GM18861 (cell line): Measurements from ENCODE around the gene FAM124A.
"Not testable (repeated sequence)": the region's sequence is repeated elsewhere in the genome, so short reads cannot be mapped to it uniquely, and the experiment has no call there.

Experiments used
- ATAC-seq: cut with Tn5 transposase; IDR thresholded peaks from one replicate; pipeline ENCODE4 v1.9.1; 2021; ENCODE audit not compliant: unreplicated experiment

FAM124A gene

DNA sequence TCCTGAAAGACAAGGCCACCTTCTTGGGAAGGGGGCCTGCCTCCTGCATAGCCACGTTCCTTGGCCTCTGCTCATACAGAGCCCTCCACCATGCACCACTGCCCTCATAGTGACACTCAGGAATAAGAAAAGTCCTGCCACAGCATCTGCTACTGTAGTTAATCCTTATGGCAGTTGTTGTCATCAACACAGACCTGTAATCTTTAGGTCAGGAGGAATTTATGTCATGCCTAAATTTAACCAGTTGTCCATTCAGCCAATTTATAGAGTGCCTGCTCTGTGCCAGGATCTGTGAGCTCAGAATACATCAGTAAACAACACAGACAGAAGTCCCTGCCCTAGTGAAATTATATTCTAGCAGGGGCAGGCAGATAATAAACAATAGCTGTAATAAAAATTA lies 44.4 kb downstream of the FAM124A start:
- ATAC-seq, result no peak

DNA sequence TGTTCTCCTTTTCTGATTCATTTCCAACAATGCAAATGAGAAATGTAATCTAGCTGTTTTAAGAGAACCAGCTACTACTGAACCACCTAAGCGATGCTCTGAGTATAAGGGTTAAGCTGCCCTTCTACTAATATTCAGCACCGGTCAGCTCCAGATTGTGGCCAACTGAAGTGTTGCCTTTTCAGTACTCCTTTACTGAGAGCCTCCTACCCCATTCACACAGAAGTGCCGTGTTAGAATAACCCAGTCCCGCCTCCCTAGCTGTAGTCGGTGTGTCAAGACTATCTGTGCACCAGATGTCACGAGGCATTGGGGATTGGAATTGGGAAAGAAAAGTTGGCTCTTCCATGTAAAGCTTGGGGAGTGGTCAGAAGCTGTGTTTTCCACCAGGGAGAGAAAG lies 45.4 kb downstream of the FAM124A start:
- ATAC-seq, result no peak

DNA sequence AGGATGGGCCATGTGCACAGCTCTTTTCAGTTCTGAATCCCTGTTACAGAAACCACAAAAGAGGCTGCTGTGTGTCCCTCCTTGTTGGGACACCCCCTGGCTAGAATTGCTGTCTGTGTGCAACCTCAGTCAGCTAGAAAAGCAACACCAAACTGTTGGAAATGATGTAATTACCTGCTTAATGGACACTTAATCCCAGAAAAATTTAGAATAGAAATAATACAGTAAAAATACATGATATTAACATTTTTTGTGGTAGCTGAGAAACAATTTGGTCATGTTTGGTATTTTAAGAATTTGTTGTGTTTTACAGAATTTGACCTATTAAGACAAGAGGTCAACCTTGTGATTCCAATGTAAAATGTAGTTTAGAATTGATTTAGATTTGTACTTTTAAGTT lies 46.8 kb downstream of the FAM124A start:
- ATAC-seq, result no peak

DNA sequence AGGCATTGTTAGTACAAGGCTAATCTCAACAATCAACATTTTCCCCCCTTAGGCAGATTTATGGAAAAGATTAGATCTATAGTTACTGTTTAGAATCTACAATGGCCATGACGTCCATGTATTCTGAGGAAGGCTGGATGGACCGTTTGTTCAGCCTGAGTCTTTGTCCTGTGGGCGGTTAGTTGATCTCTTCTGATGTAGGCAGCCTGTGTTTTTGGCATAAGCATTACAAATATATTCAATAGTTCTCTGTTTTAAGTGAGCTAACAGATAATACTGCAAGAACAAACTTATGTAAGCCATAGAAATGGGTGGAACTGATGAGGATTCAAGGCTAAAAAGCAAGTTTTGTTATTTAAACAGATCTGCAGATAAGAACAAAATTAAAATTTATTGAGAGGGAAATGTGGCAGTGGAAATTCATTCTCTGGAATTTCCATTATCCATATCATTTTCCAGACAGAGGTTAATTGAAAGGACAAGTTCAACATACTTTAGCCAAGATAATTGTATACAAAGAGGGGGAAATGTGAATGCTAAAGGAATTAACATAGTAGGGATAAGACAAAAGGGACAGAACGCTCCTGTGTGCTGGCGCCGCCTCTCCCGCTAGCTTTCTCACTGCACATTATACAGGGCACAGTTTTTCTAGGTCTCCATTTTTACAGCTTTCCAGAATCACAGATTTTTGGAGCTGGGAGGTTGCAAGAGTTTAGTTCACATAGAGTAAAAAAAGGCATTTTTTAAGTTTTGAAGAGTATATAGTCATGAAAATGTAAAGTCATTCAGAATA lies 48.6 kb downstream of the FAM124A start:
- no peak for ATAC-seq

DNA sequence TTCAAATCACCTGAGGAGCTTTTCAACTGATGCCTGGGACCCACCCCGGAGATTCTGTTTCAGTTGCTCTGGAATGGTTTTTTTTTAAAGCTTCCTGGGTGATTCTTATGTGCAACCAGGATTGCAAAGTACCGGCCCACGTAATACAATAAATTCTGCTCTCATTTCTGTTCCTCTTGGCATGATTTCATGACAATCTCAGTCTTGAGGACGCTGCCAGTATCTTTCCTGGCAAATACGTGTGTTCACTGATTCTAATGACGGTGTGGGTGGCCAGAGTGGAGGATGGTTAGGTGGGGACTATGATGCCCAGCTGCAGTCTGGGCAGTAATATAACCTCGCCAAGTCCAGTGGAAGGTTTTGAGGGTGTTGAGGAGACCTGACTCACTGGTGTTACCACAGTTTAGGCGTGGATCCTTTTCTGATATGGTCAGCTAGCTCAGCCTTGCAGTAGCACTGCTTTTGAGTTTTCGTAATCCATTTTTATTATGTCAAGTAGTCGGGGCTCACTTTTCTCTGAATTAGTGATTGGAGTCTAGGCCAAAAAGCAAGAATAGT lies 49.4 kb downstream of the FAM124A start:
- no peak for ATAC-seq

DNA sequence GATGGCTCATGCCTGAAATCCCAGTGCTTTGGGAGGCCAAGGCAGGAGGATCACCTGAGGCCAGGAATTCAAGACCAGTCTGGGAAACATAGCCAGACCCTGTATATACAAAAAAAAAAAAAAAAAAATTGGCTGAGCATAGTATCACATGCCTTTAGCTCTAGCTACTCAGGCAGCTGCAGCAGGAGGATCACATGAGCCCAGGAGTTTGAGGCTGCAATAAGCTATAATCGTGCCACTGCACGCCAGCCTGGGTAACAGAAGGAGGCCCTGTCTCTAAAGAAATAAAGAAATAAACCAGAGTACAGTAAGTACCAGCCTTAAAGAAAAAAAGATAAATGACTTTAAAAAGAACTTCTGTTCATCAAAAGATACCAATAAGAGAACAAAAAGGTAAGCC lies 52.9 kb downstream of the FAM124A start:
- no peak for ATAC-seq

DNA sequence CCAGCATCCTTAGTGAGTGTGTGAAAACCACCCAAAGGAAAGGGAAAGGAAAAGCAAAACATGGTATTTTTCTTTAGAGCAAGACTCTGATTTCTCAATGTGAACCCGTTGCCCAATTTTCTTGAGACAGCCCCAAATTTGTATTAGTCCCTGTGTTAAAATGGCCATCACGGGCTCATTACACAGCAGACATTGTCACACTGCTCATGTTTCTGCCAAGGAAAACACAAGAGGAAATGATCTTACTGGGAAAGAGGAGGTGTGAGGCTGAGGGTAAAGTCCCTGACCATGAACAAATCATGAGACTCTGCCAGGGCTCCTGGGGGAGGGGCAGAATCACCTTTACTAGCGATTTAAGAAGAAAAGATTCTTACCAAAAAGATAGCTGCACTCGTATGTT lies 54.4 kb downstream of the FAM124A start:
- no peak for ATAC-seq

DNA sequence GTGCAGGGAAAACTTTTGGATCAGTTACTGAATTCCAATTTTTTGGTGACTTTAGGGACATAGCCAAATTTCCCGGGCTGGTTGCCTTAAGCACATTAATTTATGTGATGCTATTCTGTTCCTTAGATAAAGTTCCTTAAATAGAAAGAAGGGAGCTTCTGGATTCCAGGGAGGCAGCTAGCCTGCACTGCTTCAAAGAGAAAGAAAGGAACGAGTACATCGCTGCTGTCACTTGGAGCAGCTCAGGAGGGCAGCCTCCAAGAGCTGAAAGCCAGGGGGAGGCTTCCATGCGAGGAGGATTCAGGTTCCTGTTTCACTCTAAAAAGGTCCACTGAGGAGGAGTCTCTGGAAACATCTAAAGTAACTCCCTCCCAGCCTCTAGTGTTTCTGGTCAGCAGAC lies 55.7 kb downstream of the FAM124A start:
- ATAC-seq, result no peak

DNA sequence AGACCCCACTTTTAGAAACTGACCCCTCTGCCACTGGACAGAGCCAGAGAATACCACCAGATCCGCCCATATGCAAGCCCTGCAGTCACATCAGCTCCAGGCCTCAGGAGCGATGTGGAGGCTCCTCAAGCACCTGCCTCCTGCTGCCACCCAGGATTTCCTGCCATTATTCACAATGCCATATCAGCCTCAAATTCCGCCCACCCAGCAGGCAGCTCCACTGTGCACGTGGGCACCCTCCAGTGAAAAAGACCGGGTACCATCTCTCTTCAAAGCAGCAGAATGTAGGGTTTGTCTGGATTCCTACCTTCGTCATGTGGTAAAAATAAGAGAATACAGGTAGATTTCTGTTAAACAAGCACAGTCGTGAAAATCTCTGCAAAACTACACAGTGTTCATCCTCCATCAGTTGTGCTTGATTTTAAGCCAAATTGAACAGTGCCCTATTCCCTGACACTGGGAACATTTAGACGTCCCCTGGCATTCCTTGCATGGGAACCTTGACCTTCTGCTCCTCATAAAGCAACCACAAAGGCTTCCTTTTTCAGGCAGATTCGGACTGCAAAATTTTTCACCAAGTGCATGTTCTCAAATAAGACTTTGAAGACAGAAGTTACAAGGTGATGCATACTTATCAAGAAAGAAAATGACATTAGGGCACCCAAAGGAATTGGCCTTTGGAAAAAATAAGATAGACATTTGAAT lies 56.4 kb downstream of the FAM124A start:
- ATAC-seq, result no peak

DNA sequence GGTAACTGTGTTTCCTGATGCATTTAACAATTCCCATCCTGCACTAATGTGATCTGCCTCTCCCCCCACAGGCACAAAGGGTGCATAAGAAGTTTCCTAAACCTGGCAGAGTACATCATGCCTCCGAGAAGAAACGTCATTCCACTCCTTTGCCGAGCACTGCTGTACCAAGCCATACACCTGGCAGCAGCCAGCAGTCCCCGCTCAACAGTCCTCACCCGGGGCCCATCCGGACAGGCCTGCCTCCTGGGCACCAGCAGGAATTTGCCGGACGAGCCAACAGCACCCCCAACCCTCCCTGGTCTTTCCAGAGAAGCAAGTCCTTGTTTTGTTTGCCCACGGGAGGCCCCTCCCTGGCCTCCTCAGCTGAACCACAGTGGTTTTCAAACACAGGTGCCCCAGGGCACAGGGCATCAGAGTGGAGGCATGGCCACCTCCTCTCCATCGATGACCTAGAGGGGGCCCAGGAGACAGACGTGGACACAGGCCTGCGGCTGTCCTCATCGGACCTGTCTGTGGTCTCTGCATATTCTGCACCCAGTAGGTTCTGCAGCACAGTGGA lies 58.3 kb downstream of the FAM124A start:
- ATAC-seq, result no peak

DNA sequence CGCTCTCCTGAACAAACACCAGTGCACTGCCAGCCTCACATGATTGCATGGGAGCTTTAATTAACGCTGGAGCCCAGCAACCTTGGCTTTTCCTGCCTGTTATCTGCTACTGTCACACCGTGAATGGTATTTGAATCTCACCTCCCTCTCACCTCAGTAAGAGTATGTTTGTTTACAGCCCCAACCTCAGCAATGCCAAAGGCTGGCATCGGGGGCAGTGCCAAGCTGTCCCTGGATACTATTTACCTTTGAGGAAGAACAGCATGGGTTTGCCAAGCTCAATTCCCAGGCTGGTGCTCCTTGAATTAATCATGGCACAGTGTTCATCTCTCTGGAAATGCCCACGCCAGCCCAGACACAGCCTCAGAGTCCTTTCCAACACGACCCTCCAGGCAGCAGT lies 60.1 kb downstream of the FAM124A start:
- ATAC-seq, result no peak

DNA sequence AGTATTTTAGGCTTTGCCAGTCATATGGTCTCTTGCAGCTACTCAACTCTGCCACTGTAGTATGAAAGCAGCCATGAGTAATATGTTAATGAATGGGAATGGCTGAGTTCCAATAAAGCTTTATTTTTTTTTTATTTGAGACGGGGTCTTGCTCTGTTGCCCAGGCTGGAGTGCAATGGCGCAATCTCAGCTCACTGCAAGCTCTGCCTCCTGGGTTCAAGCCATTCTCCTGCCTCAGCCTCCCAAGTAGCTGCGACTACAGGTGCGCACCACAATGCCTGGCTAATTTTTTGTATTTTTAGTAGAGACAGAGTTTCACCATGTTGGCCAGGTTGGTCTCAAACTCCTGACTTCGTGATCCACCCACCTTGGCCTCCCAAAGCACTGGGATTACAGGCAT lies 60.7 kb downstream of the FAM124A start:
- not testable (repeated sequence) for ATAC-seq

DNA sequence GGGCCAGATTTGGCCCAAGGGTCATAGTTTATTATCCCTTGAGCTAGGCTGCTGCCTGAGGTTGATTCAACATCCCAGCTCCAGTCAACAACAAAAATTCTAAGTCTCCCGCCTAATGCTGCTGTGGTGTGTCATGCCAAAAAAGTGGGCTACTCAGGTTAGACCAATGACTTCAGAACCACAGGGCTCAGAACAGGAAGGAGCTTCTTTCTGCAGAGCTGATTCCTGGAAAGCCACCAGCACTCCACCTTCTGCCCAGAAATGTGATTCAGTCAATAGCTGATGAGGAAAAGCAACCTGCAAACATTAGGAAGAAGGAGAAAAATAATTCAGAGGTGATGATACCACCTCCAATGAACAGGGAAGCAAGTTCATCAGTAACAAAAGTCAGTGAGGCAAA lies 61.2 kb downstream of the FAM124A start:
- ATAC-seq, result no peak

DNA sequence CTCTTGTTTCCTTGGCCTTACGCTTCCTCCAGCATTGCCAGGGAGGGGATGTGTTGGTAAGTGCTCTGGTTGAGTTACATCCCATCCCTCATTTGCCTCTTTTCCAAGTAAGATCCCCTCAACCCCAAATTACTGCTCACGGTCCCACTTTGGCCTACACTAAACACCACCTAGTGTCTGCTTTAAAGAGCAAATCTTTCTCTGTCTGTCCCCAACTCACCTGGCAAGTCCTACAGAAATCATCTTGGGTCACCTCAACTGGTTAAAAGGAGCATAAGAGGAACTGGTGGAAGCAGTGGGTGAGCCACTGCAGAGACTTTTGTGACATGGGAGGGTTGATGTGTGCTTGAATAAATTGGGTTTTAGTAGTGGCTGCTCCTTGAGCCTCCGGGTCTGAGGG lies 62.1 kb downstream of the FAM124A start:
- no peak for ATAC-seq

DNA sequence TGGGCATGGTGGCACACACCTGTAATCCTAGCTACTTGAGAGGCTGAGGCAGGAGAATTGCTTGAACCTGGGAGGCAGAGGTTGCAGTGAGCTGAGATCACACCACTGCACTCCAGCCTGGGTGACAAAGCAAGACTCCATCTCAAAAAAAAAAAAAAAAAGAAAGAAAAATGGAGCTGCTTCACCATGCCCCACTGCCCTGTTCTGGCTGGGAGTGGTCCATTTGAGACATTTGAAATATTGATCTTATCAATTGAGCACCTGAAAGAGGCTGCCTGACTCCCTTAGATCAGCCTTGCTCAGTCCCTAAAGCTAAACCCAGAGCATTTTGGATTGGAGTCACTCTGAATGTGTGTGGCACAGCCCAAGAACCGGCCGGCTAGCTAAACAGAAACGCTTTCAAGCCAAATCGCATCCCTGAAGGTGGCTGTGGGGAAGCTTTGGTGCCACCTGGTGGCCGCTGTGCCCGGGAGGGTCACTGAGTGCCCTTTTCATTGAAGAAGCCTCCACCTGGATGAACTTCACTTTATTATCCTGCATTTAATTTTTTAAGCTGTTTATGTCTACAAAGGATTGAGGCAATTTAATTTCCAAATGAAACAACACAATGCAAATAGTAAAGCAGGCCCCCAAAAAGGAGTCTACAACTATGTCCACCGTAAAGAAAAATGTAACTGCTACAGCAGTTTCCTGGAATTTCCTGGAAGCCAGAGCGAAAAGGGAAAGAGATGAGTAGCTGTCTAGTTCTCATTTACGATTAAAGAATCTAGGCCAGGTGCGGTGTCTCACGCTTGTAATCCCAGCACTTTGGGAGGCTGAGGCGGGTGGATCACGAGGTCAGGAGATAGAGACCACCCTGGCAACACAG lies 64.2 kb downstream of the FAM124A start:
- no peak for ATAC-seq

DNA sequence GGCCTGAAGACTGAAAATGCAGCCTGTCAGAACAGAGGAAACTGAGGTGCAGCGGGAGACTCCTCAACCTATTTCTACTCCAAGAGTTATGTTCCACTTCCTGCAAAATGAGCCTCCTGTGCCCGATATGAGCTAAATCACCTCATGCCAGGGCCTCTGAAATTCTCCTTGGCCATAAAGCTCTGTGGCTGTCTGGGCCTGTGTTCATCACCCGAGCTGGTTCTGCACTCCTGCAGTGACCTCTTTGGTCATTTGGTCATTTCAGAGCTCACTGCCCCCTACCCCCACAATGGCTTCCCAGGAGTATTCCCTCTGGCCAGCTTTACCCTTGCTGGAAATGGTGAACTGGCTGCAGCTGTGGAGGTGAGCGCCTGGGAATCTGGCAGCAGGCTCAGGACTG lies 65.6 kb downstream of the FAM124A start:
- ATAC-seq, result no peak

DNA sequence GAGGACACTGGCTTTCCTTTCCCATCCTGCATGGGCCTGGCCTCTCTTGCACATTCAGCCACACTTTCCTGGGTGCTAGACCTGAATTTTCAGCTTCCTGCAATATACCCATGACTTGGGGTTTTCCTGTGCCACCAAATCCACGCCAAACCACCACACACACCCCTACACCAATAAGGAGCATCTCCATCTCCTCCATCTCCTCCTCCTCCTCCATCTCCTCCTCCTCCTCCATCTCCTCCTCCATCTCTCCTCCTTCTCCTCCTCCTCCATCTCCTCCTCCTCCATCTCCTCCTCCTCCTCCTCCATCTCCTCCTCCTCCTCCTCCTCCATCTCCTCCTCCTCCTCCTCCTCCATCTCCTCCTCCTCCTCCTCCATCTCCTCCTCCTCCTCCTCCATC lies 66.1 kb downstream of the FAM124A start:
- ATAC-seq, result not testable (repeated sequence)

DNA sequence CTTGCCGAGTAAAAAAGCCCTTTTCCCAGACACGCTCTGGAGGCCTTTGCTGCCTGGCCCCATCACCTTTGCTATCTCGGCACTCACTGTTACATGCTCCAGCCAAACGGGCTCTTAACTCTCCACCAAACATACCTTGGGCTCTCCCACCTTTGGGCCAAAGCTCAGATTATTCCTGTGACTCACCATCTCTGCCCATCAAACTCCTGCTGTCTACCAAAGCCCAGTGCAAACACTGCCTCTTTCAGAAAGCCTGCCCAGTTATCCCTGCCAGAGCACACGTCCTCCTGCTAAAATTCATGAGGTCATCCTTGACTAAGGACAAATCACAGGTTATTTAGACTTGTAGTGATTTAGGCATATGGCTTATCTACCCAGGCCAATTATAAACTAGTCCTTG lies 69.1 kb downstream of the FAM124A start:
- no peak for ATAC-seq

DNA sequence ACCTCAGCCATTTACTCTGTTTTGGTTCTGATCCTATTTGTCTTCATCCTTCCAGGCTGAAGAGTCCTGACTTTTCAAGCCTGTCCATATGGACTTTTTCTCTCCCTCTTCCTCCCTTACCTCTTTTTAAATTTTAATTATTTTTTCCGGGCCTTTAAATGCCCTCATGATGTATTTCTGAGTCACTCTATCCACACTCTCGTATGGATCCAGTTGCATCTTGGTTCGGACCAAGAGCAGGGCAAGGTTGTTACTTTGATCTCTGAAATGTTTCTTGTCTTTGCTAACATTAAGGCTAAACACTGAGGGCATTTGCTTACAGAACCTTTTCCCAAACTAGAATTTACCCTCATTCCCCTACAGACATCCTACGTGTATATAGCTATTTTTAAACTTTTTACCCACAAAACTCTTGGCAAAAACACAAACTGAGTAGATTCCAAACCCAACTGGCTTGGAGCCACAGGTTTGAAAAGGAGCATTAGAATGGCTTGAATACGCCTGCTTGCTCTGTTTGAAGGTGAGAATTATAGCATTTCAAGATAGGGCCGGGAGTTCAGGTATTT lies 69.9 kb downstream of the FAM124A start:
- ATAC-seq, result no peak

DNA sequence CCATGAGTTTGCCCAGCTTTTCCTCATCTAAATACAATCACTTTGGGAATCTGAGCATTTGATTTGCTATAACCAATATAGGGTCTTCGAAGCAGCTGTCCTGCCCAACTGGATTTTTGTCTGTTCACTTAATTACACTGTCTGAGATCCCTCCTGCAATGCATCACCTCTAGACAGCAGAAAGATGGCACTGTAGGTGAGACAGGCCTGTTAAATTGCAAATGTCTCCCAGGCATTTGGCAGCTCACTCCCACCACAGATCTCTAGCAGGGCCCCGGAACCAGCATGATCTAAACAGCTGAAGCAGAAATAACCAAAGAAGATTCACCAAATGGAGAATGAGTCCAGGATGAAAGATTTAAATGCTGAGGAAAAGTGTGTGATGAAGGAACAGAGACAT lies 75.4 kb downstream of the FAM124A start:
- ATAC-seq, result no peak

DNA sequence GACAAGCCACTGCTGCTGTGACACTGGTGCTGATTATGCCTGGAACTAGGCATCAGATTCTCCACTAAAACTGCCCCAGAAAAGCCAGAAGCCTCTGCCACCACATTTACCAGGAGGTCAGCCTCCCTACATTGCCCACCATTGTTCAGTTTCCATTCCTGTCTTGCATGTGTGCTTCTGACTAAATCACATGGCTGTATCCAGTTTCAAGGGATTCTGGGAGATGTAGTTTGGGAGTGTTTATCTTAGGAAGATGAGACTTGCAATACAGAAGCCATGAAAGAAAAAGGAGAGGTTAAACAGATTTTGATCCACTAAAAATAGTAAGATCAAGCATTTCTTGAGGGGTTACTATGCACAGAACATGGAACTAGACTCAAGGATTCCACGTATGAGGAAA lies 76.6 kb downstream of the FAM124A start:
- ATAC-seq, result no peak
